Testis (tissue), 3 donors: ENCODE measurements around the gene ERC1. TPM values are rescaled to one million over a fixed set of nuclear protein-coding genes. Genes with fewer than 3 reads are reported as not detected.

Source experiments
- DNase-seq: peaks from one replicate; pipeline ENCODE4 v3.0.0-alpha.2; 2019
- H3K27ac ChIP-seq, 2 donors: fragments of 200-600 bp; sonication (generic); one replicate each; pipeline ENCODE4 v1.5.1; 2019
- H3K27me3 ChIP-seq: fragments of 200-600 bp; sonication (generic); one replicate; pipeline ENCODE4 v1.5.1; 2019
- H3K36me3 ChIP-seq: fragments of 200-600 bp; sonication (generic); one replicate; pipeline ENCODE4 v1.5.1; 2017; ENCODE audit warnings: low read depth; ENCODE audit errors: missing control alignments
- H3K4me1 ChIP-seq: fragments of 200-600 bp; sonication (generic); one replicate; pipeline ENCODE4 v1.5.1; 2019
- H3K4me3 ChIP-seq, 2 donors: fragments of 200-600 bp; sonication (generic); one replicate each; pipeline ENCODE4 v1.5.1; 2017 to 2019
- H3K9me3 ChIP-seq: fragments of 200-600 bp; sonication (generic); one replicate; pipeline ENCODE4 v1.5.1; 2017
- CTCF ChIP-seq, 3 experiments: fragments of 450-650 bp in 2 of 3; fragments of 200-600 bp in 1 of 3; sonication (generic) in 1 of 3; IDR thresholded peaks; one replicate each; pipeline ENCODE4 v1.5.1; 2016 to 2019; ENCODE audit warnings: antibody characterized with exemption in 3 of 3, mild to moderate bottlenecking in 2 of 3, moderate library complexity in 1 of 3
- POLR2A ChIP-seq: fragments of 450-650 bp; IDR thresholded peaks from one replicate; pipeline ENCODE4 v1.6.1; 2017; ENCODE audit warnings: antibody characterized with exemption, mild to moderate bottlenecking, moderate library complexity
- WGBS, 2 donors: methylation state at CpG; one replicate each; pipeline ENCODE4 v1.1.5; 2018; 5-methylcytosine and 5-hydroxymethylcytosine counted together
- intact Hi-C: fragments of 100-400 bp; cut with DNase I; formaldehyde crosslinking; loops from one replicate; pipeline ENCODE4 v1.15.1; 2023; ENCODE audit warnings: low total_unique reads
- polyA plus RNA-seq: library from polyadenylated mRNA; stranded (reverse); fragments of 350-450 nt; fragmentation: Illumina TruSeq; extraction: RNeasy Lipid Tissue Mini Kit (QIAGEN cat#74804); gene quantifications from one replicate; pipeline ENCODE4 v1.2.3, GENCODE V29; 2014; ENCODE audit warnings: low read depth, low replicate concordance; ENCODE audit not compliant: insufficient read depth
- total RNA-seq, 2 donors: library from RNA; depleted of rRNA; stranded (reverse); fragments of >200 nt; gene quantifications; one replicate each; pipeline ENCODE4 v1.2.3, GENCODE V29; 2016

Gene ERC1
- total and polyA plus RNA-seq, 3 donors from 2014 or later, result 25.8 to 109 (median 106) TPM

- intact Hi-C loops, result no loop called here
- WGBS, 2 donors, result 87 to 92% methylated on average over 17 to 22 of the region's 22 CpGs
- no peak overlapping the region for H3K27ac ChIP-seq
- no peaks in the 10 kb centered on the region for H3K36me3 ChIP-seq
- no peak for DNase-seq
- H3K9me3 ChIP-seq, result no peaks in the 10 kb centered on the region
- H3K27me3 ChIP-seq, result no peaks in the 10 kb centered on the region
- no peak overlapping the region for H3K4me3 ChIP-seq
- TF ChIP-seq POLR2A, result no peak
- no peak for TF ChIP-seq CTCF (IDR thresholded peaks at IDR 0.05)
- no peaks in the 10 kb centered on the region for H3K4me1 ChIP-seq
Measured at GRCh38 chr12:1503281-1503711, 512.3 kb downstream of the ERC1 start.

GRCh38 chr12:1504304-1504894, 513.4 kb downstream of the ERC1 start:
- no peaks in the 10 kb centered on the region for H3K9me3 ChIP-seq
- TF ChIP-seq CTCF (IDR thresholded peaks at IDR 0.05), result no peak
- TF ChIP-seq POLR2A, result no peak
- no peak for DNase-seq
- 83 to 90% methylated on average over 16 of the region's 16 CpGs for WGBS, 2 donors
- no peaks in the 10 kb centered on the region for H3K36me3 ChIP-seq
- H3K27ac ChIP-seq, result no peak overlapping the region
- no peak overlapping the region for H3K4me3 ChIP-seq
- intact Hi-C loops, result no loop called here
- no peaks in the 10 kb centered on the region for H3K27me3 ChIP-seq
- no peaks in the 10 kb centered on the region for H3K4me1 ChIP-seq

- WGBS, 2 donors, result 90% methylated on average over 14 of the region's 14 CpGs
- Histone ChIP-seq H3K36me3 (no peaks in the 10 kb centered on the region), H3K4me3 (no peak overlapping the region), H3K27me3 (no peaks in the 10 kb centered on the region), H3K4me1 (no peaks in the 10 kb centered on the region), H3K9me3 (no peaks in the 10 kb centered on the region), H3K27ac (no peak overlapping the region)
- no peak for TF ChIP-seq POLR2A
- no peak for TF ChIP-seq CTCF (IDR thresholded peaks at IDR 0.05)
- no peak for DNase-seq
- intact Hi-C loops, result no loop called here
Measured at GRCh38 chr12:1504895-1505311, 513.9 kb downstream of the ERC1 start.

GRCh38 chr12:1505576-1505975, 514.6 kb downstream of the ERC1 start:
- intact Hi-C loops, result no loop called here
- Histone ChIP-seq H3K9me3 (no peaks in the 10 kb centered on the region), H3K4me1 (no peaks in the 10 kb centered on the region), H3K4me3 (no peak overlapping the region), H3K36me3 (no peaks in the 10 kb centered on the region), H3K27ac (no peak overlapping the region), H3K27me3 (no peaks in the 10 kb centered on the region)
- 93 to 100% methylated on average over 7 to 10 of the region's 10 CpGs for WGBS, 2 donors
- no peak for TF ChIP-seq CTCF (IDR thresholded peaks at IDR 0.05)
- TF ChIP-seq POLR2A, result no peak
- DNase-seq, result no peak

- H3K4me1 ChIP-seq, result no peaks in the 10 kb centered on the region
- no peak overlapping the region for H3K4me3 ChIP-seq
- no peaks in the 10 kb centered on the region for H3K9me3 ChIP-seq
- intact Hi-C loops, result no loop called here
- DNase-seq, result no peak
- 93 to 100% methylated on average over 7 of the region's 7 CpGs for WGBS, 2 donors
- no peaks in the 10 kb centered on the region for H3K27me3 ChIP-seq
- no peaks in the 10 kb centered on the region for H3K36me3 ChIP-seq
- no peak for TF ChIP-seq POLR2A
- no peak for TF ChIP-seq CTCF (IDR thresholded peaks at IDR 0.05)
- no peak overlapping the region for H3K27ac ChIP-seq
Measured at GRCh38 chr12:1507308-1507707, 516.3 kb downstream of the ERC1 start.
